GM12875 (cell line): ENCODE measurements around the gene C3orf22.

Source experiments
- H3K4me3 ChIP-seq: one replicate; pipeline ENCODE4 v1.5.1; 2011; ENCODE audit warnings: low read depth, low read length, control low read depth
- CTCF ChIP-seq: IDR thresholded peaks from 2 replicates; pipeline ENCODE4 v1.5.1; 2011; ENCODE audit warnings: low read depth, mild to moderate bottlenecking, control low read depth, inconsistent platforms, low read length, moderate library complexity, borderline replicate concordance; ENCODE audit not compliant: insufficient read depth

C3orf22 gene

GRCh38 chr3:126551121-126551838 lies 7.5 kb downstream of the C3orf22 start:
- no peak for TF ChIP-seq CTCF
- H3K4me3 ChIP-seq: no peak overlapping the region

- no peak for TF ChIP-seq CTCF
- no peak overlapping the region for H3K4me3 ChIP-seq
Measured at GRCh38 chr3:126550488-126551051, 8.2 kb downstream of the C3orf22 start.

GRCh38 chr3:126549861-126550487 lies 8.8 kb downstream of the C3orf22 start:
- no peak for TF ChIP-seq CTCF
- H3K4me3 ChIP-seq: no peak overlapping the region

- H3K4me3 ChIP-seq: no peak overlapping the region
- TF ChIP-seq CTCF: no peak
Measured at GRCh38 chr3:126548556-126549466, 9.9 kb downstream of the C3orf22 start.

- no peak overlapping the region for H3K4me3 ChIP-seq
- no peak for TF ChIP-seq CTCF
Measured at GRCh38 chr3:126547721-126548120, 11.0 kb downstream of the C3orf22 start.

GRCh38 chr3:126546549-126547239 lies 12.0 kb downstream of the C3orf22 start:
- no peak for TF ChIP-seq CTCF
- H3K4me3 ChIP-seq: no peak overlapping the region
